Ishikawa (cell line): Measurements from ENCODE around the gene ZMYND11.

Source experiments
- YY1 ChIP-seq: IDR thresholded peaks from 2 replicates; pipeline ENCODE4 v1.6.1; 2012; ENCODE audit warnings: low read depth
- TF ChIP-seq, protein P1 (sequence below): IDR thresholded peaks from 2 replicates; pipeline ENCODE4 v1.6.1; 2012

DNA sequence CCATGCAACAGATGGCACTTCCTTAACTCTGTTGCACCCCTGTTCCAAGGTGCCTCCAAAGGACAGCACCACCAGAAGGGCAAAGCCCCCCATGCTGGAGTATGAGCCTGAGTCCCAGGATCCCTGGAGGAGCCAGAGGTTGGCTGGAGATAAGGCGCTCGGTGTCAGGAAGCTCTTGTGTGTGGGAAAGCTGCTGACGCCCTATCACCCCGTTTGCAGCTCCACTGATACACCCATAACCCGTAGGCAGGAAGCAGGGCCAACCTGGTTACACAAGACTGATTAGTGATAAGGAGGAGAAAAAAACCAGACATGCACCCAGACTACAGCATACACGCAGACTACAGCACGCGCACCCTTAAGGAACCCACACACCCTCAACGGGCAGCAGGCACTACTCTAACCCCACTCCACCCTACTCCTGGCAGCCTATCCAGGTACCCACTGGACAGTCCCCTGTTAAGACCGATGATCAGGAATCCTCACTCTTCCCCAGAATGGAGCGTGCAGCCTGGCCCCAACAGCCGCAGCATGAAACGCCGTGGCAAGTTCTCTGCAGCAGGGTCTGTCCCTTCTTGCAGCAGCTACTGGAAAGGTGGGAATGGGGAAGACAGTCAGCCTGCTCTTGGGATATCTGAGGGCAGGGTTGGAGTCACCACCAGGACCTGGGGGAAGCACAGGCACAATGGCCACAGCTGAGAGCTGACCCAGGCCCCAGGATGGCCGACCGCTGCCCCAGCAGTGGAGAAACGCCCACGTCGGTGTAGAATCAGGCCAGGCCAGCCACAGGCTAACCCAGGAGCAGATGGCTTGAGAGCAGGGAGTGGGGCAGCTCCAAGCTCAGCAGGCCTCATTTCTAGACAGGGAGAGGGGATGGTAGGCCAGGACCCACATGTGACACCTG is 47.8 kb upstream of the ZMYND11 start:
- TF ChIP-seq, protein P1, sequence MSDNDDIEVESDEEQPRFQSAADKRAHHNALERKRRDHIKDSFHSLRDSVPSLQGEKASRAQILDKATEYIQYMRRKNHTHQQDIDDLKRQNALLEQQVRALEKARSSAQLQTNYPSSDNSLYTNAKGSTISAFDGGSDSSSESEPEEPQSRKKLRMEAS: no peak
- no peak for TF ChIP-seq YY1
